ENCODE results near the gene ALMS1.
A peak's percentile ranks its signal among the peaks of the same experiment; 100 is the strongest.
"Not testable (repeated sequence)": the region's sequence is repeated elsewhere in the genome, so short reads cannot be mapped to it uniquely, and the experiment has no call there.

ALMS1 gene

GRCh38 chr2:73614997-73615396, 229.4 kb downstream of the ALMS1 start:
- no peak for DNase-seq (ENCODE audit: extremely low read depth, low read depth)

GRCh38 chr2:73619925-73620324, 234.3 kb downstream of the ALMS1 start:
- not testable (repeated sequence) for DNase-seq (ENCODE audit: extremely low read depth, low read depth)

More at GRCh38 chr2:73614997-73615396, 229.4 kb downstream of the ALMS1 start:
- TF ChIP-seq, protein P1, sequence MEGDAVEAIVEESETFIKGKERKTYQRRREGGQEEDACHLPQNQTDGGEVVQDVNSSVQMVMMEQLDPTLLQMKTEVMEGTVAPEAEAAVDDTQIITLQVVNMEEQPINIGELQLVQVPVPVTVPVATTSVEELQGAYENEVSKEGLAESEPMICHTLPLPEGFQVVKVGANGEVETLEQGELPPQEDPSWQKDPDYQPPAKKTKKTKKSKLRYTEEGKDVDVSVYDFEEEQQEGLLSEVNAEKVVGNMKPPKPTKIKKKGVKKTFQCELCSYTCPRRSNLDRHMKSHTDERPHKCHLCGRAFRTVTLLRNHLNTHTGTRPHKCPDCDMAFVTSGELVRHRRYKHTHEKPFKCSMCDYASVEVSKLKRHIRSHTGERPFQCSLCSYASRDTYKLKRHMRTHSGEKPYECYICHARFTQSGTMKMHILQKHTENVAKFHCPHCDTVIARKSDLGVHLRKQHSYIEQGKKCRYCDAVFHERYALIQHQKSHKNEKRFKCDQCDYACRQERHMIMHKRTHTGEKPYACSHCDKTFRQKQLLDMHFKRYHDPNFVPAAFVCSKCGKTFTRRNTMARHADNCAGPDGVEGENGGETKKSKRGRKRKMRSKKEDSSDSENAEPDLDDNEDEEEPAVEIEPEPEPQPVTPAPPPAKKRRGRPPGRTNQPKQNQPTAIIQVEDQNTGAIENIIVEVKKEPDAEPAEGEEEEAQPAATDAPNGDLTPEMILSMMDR (IDR thresholded peaks at IDR 0.05; ENCODE audit: low read depth, low read length) = no peak

GRCh38 chr2:73624036-73624435, 238.4 kb downstream of the ALMS1 start:
- DNase-seq (ENCODE audit: extremely low read depth, low read depth) = not testable (repeated sequence)

DNA sequence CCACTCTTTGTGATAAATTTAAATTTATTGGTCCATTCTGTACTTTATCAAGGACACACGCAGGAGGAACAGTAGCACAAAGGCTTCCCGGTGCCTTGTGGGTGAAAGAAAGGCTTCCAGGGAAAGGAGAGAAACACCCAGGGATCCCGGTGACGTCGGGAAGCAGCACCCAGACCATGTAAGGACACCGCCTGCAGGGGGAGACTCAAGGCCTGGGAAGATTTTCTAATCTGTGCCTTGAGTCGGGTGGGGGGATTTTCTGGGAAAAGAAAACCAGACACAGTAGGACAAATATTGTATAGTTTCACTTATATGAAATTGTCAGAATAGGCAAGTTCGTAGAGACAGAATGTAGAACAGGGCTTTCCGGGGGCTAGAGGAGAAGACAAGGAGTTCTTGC, 239.0 kb downstream of the ALMS1 start:
- DNase-seq (ENCODE audit: extremely low read depth, low read depth) = not testable (repeated sequence)

DNA sequence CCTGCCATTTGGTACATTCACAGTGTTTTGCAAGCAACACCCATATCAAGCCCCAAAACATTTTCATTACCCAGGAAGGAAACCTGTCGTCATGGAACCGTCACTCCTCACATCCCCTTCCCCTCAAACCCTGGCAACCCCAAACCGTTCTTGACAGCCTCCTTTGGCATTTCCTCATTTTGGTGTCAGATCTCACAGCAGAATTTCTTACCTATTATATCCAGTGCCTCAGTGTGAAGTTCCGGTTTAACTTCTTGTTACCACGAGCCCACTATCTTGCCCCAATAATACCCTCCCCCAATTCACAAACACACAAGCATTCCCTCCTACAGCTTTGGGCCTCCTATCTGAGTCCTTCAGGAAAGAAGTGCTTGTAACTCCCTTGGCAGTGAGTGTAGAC, 240.6 kb downstream of the ALMS1 start:
- not testable (repeated sequence) for DNase-seq (ENCODE audit: extremely low read depth, low read depth)

- not testable (repeated sequence) for DNase-seq (ENCODE audit: extremely low read depth, low read depth)
These were observed 242.9 kb downstream of the ALMS1 start for GRCh38 chr2:73628493-73628892.

DNA sequence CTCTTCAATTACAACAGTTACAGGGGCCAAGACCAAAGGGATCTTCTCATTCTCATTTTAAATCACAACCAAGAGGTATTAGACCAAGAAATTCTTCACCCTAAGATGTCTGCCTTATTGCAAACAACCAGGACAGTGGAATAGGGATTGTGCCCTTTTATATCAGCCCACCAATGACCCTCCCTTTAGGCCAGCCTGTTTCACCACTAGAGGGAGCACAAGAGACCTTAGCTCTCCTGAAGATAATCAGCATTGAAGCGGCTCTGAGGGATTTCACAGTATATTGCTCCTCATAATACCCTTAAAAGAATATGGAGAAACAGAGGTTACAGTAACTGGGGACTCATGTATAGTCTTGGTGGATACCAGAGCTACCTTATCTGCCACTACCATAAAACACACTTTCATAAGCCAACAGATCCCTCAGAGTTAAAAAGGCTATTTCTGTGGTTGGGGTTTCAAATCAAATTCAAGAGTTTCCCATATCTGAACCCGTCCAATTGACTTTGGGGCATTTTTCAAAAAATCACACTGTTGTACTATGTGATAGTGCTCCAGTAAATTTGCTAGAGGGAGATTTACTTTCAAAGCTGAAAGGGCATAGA, 245.1 kb downstream of the ALMS1 start:
- DNase-seq (ENCODE audit: extremely low read depth, low read depth) = not testable (repeated sequence)
- TF ChIP-seq, protein P1 (IDR thresholded peaks at IDR 0.05; ENCODE audit: low read depth, low read length) = peak; percentile 48

DNA sequence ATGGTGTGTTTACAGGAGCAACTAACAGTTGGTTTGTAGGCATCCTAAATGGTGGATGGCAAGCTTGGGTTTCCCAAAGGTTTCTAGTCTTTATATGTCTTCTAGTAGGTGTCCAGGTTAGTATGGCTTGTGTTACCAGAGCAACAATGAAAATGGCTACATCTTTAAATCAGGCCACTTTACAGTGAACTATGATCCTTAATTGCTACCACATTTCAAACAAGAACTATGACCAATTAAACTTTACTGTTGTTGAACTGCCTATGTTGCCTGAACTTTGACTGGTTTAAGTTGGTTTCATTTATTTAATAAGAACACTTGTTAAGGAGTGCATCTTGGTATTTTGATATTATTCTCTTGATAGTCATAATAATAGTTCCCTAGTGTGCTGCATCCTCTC, 251.3 kb downstream of the ALMS1 start:
- DNase-seq (ENCODE audit: extremely low read depth, low read depth) = not testable (repeated sequence)

GRCh38 chr2:73638429-73638828, 252.8 kb downstream of the ALMS1 start:
- TF ChIP-seq, protein P1 (IDR thresholded peaks at IDR 0.05; ENCODE audit: low read depth, low read length) = no peak

GRCh38 chr2:73640511-73640911, 254.9 kb downstream of the ALMS1 start:
- TF ChIP-seq, protein P1 (IDR thresholded peaks at IDR 0.05; ENCODE audit: low read depth, low read length) = no peak
- no peak for DNase-seq (ENCODE audit: extremely low read depth, low read depth)

More at GRCh38 chr2:73638429-73638828, 252.8 kb downstream of the ALMS1 start:
- DNase-seq (ENCODE audit: extremely low read depth, low read depth) = no peak
